HG03025 (cell line): ENCODE results near the gene RPE65.
"Not testable (repeated sequence)": the region's sequence is repeated elsewhere in the genome, so short reads cannot be mapped to it uniquely, and the experiment has no call there.

Experiments used
- ATAC-seq: cut with Tn5 transposase; IDR thresholded peaks from one replicate; pipeline ENCODE4 v1.9.1; 2021; ENCODE audit warnings: mild to moderate bottlenecking, moderate library complexity; ENCODE audit not compliant: unreplicated experiment, low FRiP score

The RPE65 gene

GRCh38 chr1:68454534-68454933 lies 4.8 kb upstream of the RPE65 start:
- no peak for ATAC-seq

- no peak for ATAC-seq
Observed at GRCh38 chr1:68453060-68453670, 3.4 kb upstream of the RPE65 start.

- ATAC-seq = no peak
Observed at GRCh38 chr1:68448365-68448764, 1.4 kb downstream of the RPE65 start.

GRCh38 chr1:68445709-68446108 lies 4.0 kb downstream of the RPE65 start:
- ATAC-seq = no peak

- peak; percentile 89 for ATAC-seq
Observed at GRCh38 chr1:68442822-68443556, 6.8 kb downstream of the RPE65 start.

GRCh38 chr1:68442006-68442405 lies 7.7 kb downstream of the RPE65 start:
- no peak for ATAC-seq

GRCh38 chr1:68438310-68438709 lies 11.4 kb downstream of the RPE65 start:
- no peak for ATAC-seq

GRCh38 chr1:68433395-68433794 lies 16.4 kb downstream of the RPE65 start:
- ATAC-seq = no peak

GRCh38 chr1:68431076-68431475 lies 18.7 kb downstream of the RPE65 start:
- ATAC-seq = no peak

- no peak for ATAC-seq
Observed at GRCh38 chr1:68429233-68429808, 20.4 kb downstream of the RPE65 start.

- ATAC-seq = no peak
Observed at GRCh38 chr1:68426594-68426993, 23.2 kb downstream of the RPE65 start.

GRCh38 chr1:68421350-68421749 lies 28.4 kb downstream of the RPE65 start:
- ATAC-seq = no peak

- ATAC-seq = no peak
Observed at GRCh38 chr1:68409426-68409825, 40.3 kb downstream of the RPE65 start.

GRCh38 chr1:68401506-68401905 lies 48.2 kb downstream of the RPE65 start:
- ATAC-seq = no peak

- ATAC-seq = not testable (repeated sequence)
Observed at GRCh38 chr1:68395575-68395974, 54.2 kb downstream of the RPE65 start.

GRCh38 chr1:68392474-68392873 lies 57.3 kb downstream of the RPE65 start:
- ATAC-seq = not testable (repeated sequence)

- ATAC-seq = not testable (repeated sequence)
Observed at GRCh38 chr1:68385798-68386524, 63.8 kb downstream of the RPE65 start.

GRCh38 chr1:68384872-68385411 lies 64.8 kb downstream of the RPE65 start:
- no peak for ATAC-seq

GRCh38 chr1:68384321-68384813 lies 65.4 kb downstream of the RPE65 start:
- ATAC-seq = no peak

GRCh38 chr1:68383092-68383491 lies 66.7 kb downstream of the RPE65 start:
- no peak for ATAC-seq

- no peak for ATAC-seq
Observed at GRCh38 chr1:68379085-68379478, 70.7 kb downstream of the RPE65 start.
